Vagina (tissue), 2 donors: ENCODE results near the gene INTS11. TPM values are rescaled to one million over a fixed set of nuclear protein-coding genes. Genes with fewer than 3 reads are reported as not detected.
"Not testable (repeated sequence)": the region's sequence is repeated elsewhere in the genome, so short reads cannot be mapped to it uniquely, and the experiment has no call there.

Experiments
- DNase-seq, 2 donors: peaks; one replicate each; pipeline ENCODE4 v3.0.0-alpha.2; 2017; ENCODE audit errors: extremely low spot score in 2 of 2
- H3K27ac ChIP-seq: fragments of 200-600 bp; sonication (generic); one replicate; pipeline ENCODE4 v1.5.1; 2019
- H3K27me3 ChIP-seq: fragments of 200-600 bp; sonication (generic); one replicate; pipeline ENCODE4 v1.5.1; 2019
- H3K36me3 ChIP-seq, 2 donors: fragments of 200-600 bp; sonication (generic); one replicate each; pipeline ENCODE4 v1.5.1; 2017 to 2019
- H3K4me1 ChIP-seq: fragments of 200-600 bp; sonication (generic); one replicate; pipeline ENCODE4 v1.5.1; 2019
- H3K4me3 ChIP-seq, 2 donors: fragments of 200-600 bp; sonication (generic); 1 replicate in 1 of 2; 2 replicates in 1 of 2; pipeline ENCODE4 v1.5.1; 2016 to 2019
- H3K9me3 ChIP-seq: fragments of 200-600 bp; sonication (generic); one replicate; pipeline ENCODE4 v1.5.1; 2019
- POLR2A ChIP-seq, 2 donors: fragments of 450-650 bp; IDR thresholded peaks; one replicate each; pipeline ENCODE4 v1.6.1; 2017; ENCODE audit warnings: antibody characterized with exemption in 2 of 2, mild to moderate bottlenecking in 2 of 2, moderate library complexity in 2 of 2
- POLR2AphosphoS5 ChIP-seq, 2 donors: sonication (generic); formaldehyde crosslinking; IDR thresholded peaks; one replicate each; pipeline ENCODE4 v1.9.0; 2017; ENCODE audit warnings: antibody characterized with exemption in 2 of 2, mild to moderate bottlenecking in 2 of 2, low read depth in 1 of 2; ENCODE audit not compliant: insufficient read depth in 1 of 2
- intact Hi-C: fragments of 100-400 bp; cut with DNase I; formaldehyde crosslinking; loops from one replicate; pipeline ENCODE4 v1.15.1; 2023
- total RNA-seq: library from RNA; depleted of rRNA; stranded (reverse); fragments of >200 nt; gene quantifications from one replicate; pipeline ENCODE4 v1.2.3, GENCODE V29; 2016
- TF ChIP-seq, protein P1 (sequence below), 3 experiments: fragments of 450-650 bp in 2 of 3; fragments of 200-600 bp in 1 of 3; sonication (generic) in 1 of 3; IDR thresholded peaks; one replicate each; pipeline ENCODE4 v1.5.1; 2017 to 2019; ENCODE audit warnings: antibody characterized with exemption in 3 of 3, mild to moderate bottlenecking in 2 of 3, moderate library complexity in 2 of 3

The INTS11 gene
- total RNA-seq, 1 donor from 2014 or later: 142 TPM

DNA sequence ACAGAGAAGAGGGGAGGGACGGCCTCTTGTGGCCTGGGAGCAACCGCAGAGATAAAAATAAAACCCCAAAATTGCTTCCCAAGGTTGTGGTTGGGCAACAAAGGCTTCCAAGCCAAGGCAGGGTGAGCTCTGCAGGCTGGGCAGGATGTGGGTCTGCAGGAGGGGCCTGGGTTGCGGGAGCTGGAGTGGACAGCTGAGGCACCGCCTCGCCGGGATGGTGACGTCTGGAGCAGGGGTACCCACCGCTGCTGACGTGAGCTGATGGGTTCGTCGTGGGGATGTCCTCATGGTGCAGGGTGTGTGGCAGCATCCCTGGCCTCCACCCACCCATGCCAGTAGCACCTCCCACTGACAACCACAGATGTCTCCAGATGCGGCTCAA is 46.9 kb upstream of the INTS11 start:
- peaks cover 0 to 9% of the 10 kb centered on the region in 2 donors for H3K36me3 ChIP-seq
- no peak overlapping the region for H3K4me3 ChIP-seq
- no peak for TF ChIP-seq POLR2AphosphoS5 (IDR thresholded peaks at IDR 0.05; ENCODE audit: insufficient read depth in 1 of 2, low read depth in 1 of 2)
- TF ChIP-seq, protein P1, sequence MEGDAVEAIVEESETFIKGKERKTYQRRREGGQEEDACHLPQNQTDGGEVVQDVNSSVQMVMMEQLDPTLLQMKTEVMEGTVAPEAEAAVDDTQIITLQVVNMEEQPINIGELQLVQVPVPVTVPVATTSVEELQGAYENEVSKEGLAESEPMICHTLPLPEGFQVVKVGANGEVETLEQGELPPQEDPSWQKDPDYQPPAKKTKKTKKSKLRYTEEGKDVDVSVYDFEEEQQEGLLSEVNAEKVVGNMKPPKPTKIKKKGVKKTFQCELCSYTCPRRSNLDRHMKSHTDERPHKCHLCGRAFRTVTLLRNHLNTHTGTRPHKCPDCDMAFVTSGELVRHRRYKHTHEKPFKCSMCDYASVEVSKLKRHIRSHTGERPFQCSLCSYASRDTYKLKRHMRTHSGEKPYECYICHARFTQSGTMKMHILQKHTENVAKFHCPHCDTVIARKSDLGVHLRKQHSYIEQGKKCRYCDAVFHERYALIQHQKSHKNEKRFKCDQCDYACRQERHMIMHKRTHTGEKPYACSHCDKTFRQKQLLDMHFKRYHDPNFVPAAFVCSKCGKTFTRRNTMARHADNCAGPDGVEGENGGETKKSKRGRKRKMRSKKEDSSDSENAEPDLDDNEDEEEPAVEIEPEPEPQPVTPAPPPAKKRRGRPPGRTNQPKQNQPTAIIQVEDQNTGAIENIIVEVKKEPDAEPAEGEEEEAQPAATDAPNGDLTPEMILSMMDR (IDR thresholded peaks at IDR 0.05): no peak
- TF ChIP-seq POLR2A (IDR thresholded peaks at IDR 0.05): no peak
- no peak overlapping the region for H3K27ac ChIP-seq
- DNase-seq: no peak
- intact Hi-C loops: no loop called here
- no peaks in the 10 kb centered on the region for H3K27me3 ChIP-seq
- no peaks in the 10 kb centered on the region for H3K9me3 ChIP-seq
- H3K4me1 ChIP-seq: peaks cover 39% of the 10 kb centered on the region

DNA sequence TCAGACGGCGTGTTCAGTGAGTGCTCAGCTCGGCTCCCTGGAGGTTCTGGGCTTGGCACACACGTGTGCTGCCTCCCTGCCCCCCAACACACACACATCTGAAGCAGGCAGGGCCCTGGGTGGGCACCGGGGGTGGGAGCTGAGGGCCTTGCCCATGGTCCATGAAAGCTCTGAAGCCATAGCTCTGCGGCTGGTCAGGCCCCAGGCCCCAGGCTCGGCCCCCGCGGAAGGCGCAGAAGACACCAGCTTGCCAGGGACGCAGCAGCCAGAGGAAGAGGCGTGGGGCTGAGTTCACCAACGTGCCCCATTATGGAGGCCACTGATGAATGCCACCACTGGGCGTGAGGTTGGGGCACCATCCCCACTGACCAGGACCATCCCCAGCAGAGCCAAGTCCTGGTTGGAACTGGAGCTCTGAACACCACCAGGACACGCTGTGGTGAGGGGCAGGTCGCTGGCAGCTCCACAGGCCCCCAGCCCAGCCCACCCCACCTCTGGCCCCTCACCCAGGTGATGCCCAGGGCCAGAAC is 46.4 kb upstream of the INTS11 start:
- H3K9me3 ChIP-seq: no peaks in the 10 kb centered on the region
- intact Hi-C loops: no loop called here
- TF ChIP-seq POLR2A (IDR thresholded peaks at IDR 0.05) (no peak), POLR2AphosphoS5 (IDR thresholded peaks at IDR 0.05; ENCODE audit: insufficient read depth in 1 of 2, low read depth in 1 of 2) (no peak)
- TF ChIP-seq, protein P1 (IDR thresholded peaks at IDR 0.05): no peak

DNA sequence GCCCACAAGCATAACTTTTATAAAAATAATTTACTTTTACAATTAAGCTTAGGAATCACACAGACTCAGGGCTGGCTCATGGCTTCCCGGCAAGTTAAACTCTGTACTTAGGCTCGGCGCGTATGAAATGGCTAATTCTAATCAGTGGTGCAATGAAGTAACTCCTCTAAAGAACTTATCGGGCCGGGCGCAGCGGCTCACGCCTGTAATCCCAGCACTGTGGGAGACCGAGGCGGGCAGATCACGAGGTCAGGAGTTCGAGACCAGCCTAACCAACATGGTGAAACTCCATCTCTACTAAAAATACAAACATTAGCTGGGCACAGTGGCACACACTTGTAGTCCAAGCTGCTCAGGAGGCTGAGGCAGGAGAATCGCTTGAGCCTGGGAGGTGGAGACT is 45.6 kb upstream of the INTS11 start:
- DNase-seq, H3K27me3 ChIP-seq, H3K27ac ChIP-seq, intact Hi-C loops, H3K9me3 ChIP-seq, H3K4me3 ChIP-seq, H3K36me3 ChIP-seq: not testable (repeated sequence)
- peaks cover 31% of the 10 kb centered on the region for H3K4me1 ChIP-seq

More for the DNA sequence above, 46.4 kb upstream of the INTS11 start:
- H3K4me3 ChIP-seq: no peak overlapping the region
- H3K27me3 ChIP-seq: no peaks in the 10 kb centered on the region
- H3K4me1 ChIP-seq: peaks cover 34% of the 10 kb centered on the region
- peaks cover 0 to 9% of the 10 kb centered on the region in 2 donors for H3K36me3 ChIP-seq
- no peak overlapping the region for H3K27ac ChIP-seq
- no peak for DNase-seq

DNA sequence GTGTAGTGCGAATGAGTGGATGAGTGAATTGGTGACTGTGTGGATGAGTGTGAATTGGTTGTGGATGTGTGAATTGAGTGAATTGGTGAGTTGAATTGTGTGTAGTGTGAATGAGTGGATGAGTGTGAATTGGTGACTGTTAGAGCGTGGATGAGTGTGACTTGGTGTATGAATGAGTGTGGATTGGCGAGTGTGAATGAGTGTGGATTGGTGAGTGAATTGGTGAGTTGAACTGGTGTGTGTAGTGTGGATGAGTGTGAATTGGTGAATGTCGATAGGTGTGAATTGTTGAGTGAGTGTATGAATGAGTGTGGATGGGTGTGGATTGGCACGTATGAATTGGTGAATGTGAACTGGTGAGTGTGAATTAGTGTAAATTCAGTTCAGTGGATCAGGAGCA is 42.9 kb upstream of the INTS11 start:
- H3K27me3 ChIP-seq: no peaks in the 10 kb centered on the region
- no peaks in the 10 kb centered on the region for H3K9me3 ChIP-seq
- H3K4me3 ChIP-seq: no peak overlapping the region
- H3K27ac ChIP-seq: no peak overlapping the region
- peaks cover 14% of the 10 kb centered on the region for H3K4me1 ChIP-seq
- TF ChIP-seq POLR2AphosphoS5 (IDR thresholded peaks at IDR 0.05; ENCODE audit: insufficient read depth in 1 of 2, low read depth in 1 of 2) (no peak), POLR2A (IDR thresholded peaks at IDR 0.05) (no peak)
- TF ChIP-seq, protein P1 (IDR thresholded peaks at IDR 0.05): no peak
- no peaks in the 10 kb centered on the region for H3K36me3 ChIP-seq
- no peak for DNase-seq
- intact Hi-C loops: no loop called here

DNA sequence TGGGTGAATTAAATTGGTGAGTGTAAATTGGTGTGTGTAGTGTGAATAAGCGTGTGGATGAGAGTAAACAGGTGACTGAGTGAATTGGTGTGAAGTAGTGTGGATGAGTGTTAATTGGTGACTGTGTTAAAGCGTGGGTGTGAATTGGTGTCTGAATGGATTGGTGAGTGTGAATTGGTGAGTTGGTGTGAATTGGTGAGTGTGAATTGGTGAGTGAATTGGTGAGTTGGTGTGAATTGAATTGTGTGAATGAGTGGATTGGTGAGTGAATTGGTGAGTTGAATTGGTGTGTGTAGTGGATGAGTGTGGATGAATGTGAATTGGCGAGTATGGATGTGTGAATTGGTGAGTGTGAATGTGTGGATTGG is 42.2 kb upstream of the INTS11 start:
- DNase-seq: no peak
- H3K9me3 ChIP-seq: no peaks in the 10 kb centered on the region
- no peak overlapping the region for H3K27ac ChIP-seq
- H3K36me3 ChIP-seq: no peaks in the 10 kb centered on the region
- intact Hi-C loops: no loop called here
- H3K4me3 ChIP-seq: no peak overlapping the region
- H3K4me1 ChIP-seq: peaks cover 14% of the 10 kb centered on the region
- TF ChIP-seq POLR2AphosphoS5 (IDR thresholded peaks at IDR 0.05; ENCODE audit: insufficient read depth in 1 of 2, low read depth in 1 of 2) (no peak), POLR2A (IDR thresholded peaks at IDR 0.05) (no peak)
- TF ChIP-seq, protein P1 (IDR thresholded peaks at IDR 0.05): no peak
- no peaks in the 10 kb centered on the region for H3K27me3 ChIP-seq
